BE2C (cell line): ENCODE measurements around the gene C16orf54. TPM values are rescaled to one million over a fixed set of nuclear protein-coding genes. Genes with fewer than 3 reads are reported as not detected.
"Not testable (repeated sequence)": the region's sequence is repeated elsewhere in the genome, so short reads cannot be mapped to it uniquely, and the experiment has no call there.

Experiments used
- DNase-seq: peaks from one replicate; pipeline ENCODE4 v3.0.0-alpha.2; 2020
- H3K27me3 ChIP-seq: fragments of 250-450 bp; sonication (Bioruptor Pico); 2 replicates; pipeline ENCODE4 v1.5.1; 2020; ENCODE audit warnings: mild to moderate bottlenecking
- H3K36me3 ChIP-seq: fragments of 250-450 bp; sonication (Bioruptor Pico); 2 replicates; pipeline ENCODE4 v1.5.1; 2020; ENCODE audit warnings: mild to moderate bottlenecking
- H3K4me1 ChIP-seq: fragments of 250-450 bp; sonication (Bioruptor Pico); 2 replicates; pipeline ENCODE4 v1.5.1; 2020
- H3K4me3 ChIP-seq: 2 replicates; pipeline ENCODE4 v1.5.1; 2011; ENCODE audit warnings: low read depth, low read length
- H3K9me3 ChIP-seq: fragments of 250-450 bp; sonication (Bioruptor Pico); 2 replicates; pipeline ENCODE4 v1.5.1; 2020
- polyA plus RNA-seq: library from polyadenylated mRNA; unstranded; fragments of >200 nt; gene quantifications from one replicate; pipeline ENCODE4 v1.2.1, GENCODE V29; 2012; ENCODE audit warnings: low read depth, missing spikeins; ENCODE audit not compliant: insufficient read length, insufficient read depth
- TF ChIP-seq, protein P1 (sequence below): IDR thresholded peaks from 2 replicates; pipeline ENCODE4 v1.5.1; 2012; ENCODE audit warnings: mild to moderate bottlenecking, low read depth, low read length

The C16orf54 gene, protein sequence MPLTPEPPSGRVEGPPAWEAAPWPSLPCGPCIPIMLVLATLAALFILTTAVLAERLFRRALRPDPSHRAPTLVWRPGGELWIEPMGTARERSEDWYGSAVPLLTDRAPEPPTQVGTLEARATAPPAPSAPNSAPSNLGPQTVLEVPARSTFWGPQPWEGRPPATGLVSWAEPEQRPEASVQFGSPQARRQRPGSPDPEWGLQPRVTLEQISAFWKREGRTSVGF
- not detected for polyA plus RNA-seq

DNA sequence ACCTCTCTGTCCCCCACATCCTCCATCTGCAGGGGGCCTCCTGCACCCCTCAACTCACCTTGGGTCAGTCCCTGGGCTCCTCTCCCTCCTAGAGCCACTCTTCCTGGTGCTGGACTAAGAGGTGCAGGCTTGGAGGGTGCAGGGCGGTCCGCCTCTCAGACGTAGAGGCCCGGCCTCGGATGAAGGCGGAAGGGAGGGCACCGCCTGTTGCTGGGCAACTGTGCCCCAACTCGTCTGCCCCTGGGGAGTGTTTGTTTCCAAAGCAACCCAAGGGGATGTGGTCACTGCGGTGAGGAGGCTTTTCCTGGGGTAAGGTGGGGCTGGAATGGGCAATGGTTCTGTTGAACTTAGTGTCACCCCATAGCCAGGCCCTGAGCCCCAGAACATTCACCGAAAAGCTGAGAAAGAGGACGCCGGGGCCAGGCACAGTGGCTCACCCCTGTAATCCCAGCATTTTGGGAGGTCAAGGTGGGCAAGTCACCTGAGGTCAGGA is at the start of gene C16orf54:
C16orf54 (minus strand) TSS at position 138 of the 493 bp plus-strand sequence. CDS start 1,039 bp downstream, outside the sequence.
- Histone ChIP-seq H3K27me3 (no peaks in the 10 kb centered on the region), H3K9me3 (0 out of 2 replicates have a peak, but pooled peaks cover 2% of the 10 kb centered on the region), H3K36me3 (no peaks in the 10 kb centered on the region), H3K4me1 (no peaks in the 10 kb centered on the region), H3K4me3 (no peak within 1 kb of the TSS)
- TF ChIP-seq, protein P1, sequence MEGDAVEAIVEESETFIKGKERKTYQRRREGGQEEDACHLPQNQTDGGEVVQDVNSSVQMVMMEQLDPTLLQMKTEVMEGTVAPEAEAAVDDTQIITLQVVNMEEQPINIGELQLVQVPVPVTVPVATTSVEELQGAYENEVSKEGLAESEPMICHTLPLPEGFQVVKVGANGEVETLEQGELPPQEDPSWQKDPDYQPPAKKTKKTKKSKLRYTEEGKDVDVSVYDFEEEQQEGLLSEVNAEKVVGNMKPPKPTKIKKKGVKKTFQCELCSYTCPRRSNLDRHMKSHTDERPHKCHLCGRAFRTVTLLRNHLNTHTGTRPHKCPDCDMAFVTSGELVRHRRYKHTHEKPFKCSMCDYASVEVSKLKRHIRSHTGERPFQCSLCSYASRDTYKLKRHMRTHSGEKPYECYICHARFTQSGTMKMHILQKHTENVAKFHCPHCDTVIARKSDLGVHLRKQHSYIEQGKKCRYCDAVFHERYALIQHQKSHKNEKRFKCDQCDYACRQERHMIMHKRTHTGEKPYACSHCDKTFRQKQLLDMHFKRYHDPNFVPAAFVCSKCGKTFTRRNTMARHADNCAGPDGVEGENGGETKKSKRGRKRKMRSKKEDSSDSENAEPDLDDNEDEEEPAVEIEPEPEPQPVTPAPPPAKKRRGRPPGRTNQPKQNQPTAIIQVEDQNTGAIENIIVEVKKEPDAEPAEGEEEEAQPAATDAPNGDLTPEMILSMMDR: no peak
- no peak for DNase-seq

DNA sequence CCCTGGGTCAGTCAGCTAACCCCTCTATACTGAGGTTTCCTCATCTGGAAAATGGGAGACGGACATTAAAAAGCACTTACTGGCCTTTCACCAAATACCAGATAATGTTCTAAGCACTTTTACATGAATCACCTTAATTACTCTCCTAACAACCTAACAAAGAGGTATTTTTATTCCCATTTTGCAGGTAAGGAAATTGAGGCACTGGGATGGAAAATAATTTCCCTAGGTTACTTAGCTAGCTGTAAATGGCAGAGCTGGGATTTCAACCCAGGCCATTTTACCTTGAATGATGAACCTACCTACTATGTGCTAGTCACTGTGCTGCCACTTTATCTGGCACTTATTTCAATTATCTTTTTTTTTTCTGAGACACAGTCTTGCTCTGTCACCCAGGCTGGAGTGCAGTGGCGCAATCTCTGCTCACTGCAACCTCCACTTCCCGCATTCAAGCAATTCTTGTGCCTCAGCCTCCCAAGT is 48.5 kb upstream of the C16orf54 start:
- H3K9me3 ChIP-seq: no peaks in the 10 kb centered on the region
- DNase-seq: no peak
- H3K4me3 ChIP-seq: no peak overlapping the region
- no peaks in the 10 kb centered on the region for H3K27me3 ChIP-seq
- H3K36me3 ChIP-seq: peaks cover 52% of the 10 kb centered on the region
- no peaks in the 10 kb centered on the region; the same call in 1 of the 2 replicates for H3K4me1 ChIP-seq
- TF ChIP-seq, protein P1: no peak

DNA sequence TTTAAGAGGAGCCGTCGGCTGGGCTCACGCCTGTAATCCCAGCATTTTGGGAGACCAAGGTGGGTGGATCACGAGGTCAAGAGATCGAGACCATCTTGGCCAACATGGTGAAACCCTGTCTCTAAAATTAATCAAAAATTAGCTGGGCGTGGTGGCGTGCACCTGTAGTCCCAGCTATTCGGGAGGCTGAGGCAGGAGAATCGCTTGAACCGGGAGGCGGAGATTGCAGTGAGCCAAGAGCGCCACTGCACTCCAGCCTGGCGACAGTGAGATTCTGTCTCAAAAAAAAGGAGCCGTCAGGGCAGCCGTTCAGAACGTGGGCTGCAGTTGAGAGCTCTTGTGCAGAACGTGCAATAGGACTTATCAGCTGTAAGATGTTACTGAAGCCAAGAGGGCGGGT is 47.4 kb upstream of the C16orf54 start:
- H3K4me1 ChIP-seq, H3K4me3 ChIP-seq, H3K9me3 ChIP-seq, H3K27me3 ChIP-seq, DNase-seq: not testable (repeated sequence)
- H3K36me3 ChIP-seq: peaks cover 41% of the 10 kb centered on the region

DNA sequence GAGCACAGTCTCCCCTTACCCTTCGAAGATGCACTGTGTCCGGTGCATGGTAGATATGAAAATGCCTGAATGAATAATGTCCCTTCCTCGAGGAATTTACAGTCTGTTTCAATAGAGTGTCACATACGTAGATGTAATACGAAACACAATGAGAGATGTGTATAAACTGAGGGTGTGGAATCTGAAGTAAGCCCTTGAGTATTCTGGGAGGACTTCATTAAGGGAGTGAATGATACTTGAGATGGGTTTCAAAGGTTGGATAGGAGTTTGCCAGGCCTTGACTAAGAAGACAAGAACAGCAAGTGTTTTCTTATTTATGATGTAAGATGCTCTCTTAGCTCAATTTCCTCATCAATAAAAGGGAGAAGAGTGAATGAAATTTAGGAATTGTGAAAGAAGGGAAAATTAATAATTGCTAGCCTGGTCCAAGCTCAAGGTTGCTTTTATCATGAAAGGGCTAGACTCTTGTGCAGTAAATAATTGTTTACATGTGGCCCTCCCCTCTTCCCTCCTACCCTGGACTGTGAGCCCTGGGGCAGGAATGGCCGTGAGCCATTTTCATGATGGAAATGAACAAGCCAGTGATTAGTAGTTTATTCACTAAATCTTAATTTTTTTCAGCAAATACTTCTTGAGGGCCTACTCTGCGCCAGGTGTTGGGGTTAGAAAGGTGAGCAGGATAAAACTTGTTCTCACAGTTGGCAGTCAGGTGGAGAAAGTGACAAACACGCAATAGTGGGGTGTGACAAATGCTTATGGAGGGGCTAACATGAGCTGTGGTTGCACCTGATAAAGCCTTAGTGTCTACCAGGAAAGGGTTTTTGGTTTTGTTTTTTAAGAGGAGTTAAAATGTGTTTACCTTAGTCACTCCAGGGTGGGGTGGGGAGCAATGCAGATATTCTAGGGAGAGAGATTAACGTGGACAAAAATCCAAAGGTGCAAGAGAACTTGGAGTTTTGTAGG is 46.3 kb upstream of the C16orf54 start:
- DNase-seq: no peak
- Histone ChIP-seq H3K9me3 (no peaks in the 10 kb centered on the region), H3K4me3 (peak overlapping the region; percentile 100), H3K36me3 (peaks cover 31% of the 10 kb centered on the region), H3K4me1 (no peaks in the 10 kb centered on the region; the same call in 1 of the 2 replicates), H3K27me3 (no peaks in the 10 kb centered on the region)
- TF ChIP-seq, protein P1: no peak

DNA sequence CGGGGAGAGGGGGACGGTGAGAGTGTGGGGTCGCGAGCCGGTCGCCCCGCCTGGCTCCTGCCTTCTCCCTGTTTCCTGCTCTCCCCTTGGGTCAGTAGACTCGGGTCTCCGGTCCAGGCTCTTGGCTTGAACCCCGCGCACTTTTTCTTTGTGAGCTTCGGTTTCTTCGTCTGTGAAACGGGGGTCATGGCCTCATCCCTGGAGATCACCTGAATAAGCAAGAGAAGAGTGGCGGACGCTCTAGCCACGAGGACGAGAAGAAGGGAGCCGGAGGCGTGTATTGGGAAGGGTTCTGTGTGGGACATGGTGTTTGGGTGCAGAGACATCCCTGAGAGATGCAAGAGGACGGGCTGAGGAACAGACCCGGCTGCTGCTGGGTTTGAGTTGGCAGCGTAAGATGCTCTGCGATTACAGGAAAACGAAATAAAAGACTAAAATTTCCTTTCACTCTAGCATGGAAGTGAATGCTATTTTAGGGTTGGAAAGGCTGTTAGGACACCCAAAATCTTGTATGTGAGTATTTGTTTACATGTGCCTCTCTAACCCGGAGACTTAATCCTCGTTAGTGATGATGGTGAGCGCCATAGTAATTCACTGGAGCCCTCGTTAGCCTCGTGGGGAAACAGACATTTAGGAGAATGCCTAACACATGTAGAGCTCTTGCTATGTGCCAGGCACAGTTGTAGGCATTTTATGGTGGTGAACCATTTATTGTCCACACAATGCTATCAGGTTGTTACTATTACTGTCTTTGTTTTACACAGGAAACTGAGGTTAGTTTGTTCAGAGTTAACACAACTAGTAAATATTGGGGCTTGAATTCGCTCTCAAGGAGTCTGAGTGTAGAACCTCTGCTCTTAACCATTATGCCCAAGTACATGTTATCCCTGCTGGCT is 45.4 kb upstream of the C16orf54 start:
- TF ChIP-seq, protein P1: no peak
- Histone ChIP-seq H3K4me1 (no peaks in the 10 kb centered on the region; the same call in 1 of the 2 replicates), H3K27me3 (no peaks in the 10 kb centered on the region), H3K9me3 (no peaks in the 10 kb centered on the region), H3K4me3 (peak overlapping the region; percentile 100), H3K36me3 (peaks cover 25% of the 10 kb centered on the region)
- DNase-seq: no peak
